PFSK-1 (cell line): ENCODE data around the gene PTPRM.

Source experiments
- POLR2AphosphoS5 ChIP-seq: IDR thresholded peaks from 2 replicates; pipeline ENCODE4 v1.6.1; 2012; ENCODE audit warnings: low read depth, mild to moderate bottlenecking, control low read depth, low read length, moderate library complexity
- TF ChIP-seq, protein P1 (sequence below), 2 experiments: IDR thresholded peaks; 2 replicates each; pipeline versions ENCODE4 v1.6.1 to v1.8.0; 2011 to 2012; ENCODE audit warnings: low read depth in 2 of 2, low read length in 2 of 2, control low read depth in 1 of 2, inconsistent platforms in 1 of 2, mild to moderate bottlenecking in 1 of 2, moderate library complexity in 1 of 2; ENCODE audit not compliant: insufficient read depth in 1 of 2

DNA sequence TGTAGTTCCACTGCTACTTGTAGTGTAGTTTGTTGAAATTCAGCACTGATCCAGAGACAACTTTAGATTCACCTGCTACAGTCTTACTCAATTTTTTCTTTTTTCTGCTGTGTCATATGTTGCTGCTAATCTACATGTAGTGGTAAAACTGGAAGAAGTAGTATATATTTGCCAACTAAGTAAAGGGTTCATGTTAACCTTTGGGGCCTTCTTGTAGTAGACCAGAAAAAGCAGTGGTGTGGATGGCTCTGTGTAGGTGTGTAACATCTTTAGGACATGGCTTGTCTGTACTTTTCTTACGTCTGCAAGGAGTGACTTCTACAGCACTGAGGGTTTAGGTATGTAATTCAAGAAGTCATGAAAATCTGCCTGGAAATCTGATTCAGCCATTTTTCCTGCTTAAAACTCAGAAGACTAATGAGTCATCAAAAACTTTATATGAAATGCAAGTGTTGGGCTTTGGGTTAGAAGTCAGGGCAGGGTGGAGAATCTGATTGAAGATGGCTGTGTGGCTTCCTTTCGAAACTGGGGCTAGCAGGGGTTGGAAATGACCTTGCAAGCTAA lies 8.4 kb downstream of the PTPRM start:
- TF ChIP-seq, protein P1, sequence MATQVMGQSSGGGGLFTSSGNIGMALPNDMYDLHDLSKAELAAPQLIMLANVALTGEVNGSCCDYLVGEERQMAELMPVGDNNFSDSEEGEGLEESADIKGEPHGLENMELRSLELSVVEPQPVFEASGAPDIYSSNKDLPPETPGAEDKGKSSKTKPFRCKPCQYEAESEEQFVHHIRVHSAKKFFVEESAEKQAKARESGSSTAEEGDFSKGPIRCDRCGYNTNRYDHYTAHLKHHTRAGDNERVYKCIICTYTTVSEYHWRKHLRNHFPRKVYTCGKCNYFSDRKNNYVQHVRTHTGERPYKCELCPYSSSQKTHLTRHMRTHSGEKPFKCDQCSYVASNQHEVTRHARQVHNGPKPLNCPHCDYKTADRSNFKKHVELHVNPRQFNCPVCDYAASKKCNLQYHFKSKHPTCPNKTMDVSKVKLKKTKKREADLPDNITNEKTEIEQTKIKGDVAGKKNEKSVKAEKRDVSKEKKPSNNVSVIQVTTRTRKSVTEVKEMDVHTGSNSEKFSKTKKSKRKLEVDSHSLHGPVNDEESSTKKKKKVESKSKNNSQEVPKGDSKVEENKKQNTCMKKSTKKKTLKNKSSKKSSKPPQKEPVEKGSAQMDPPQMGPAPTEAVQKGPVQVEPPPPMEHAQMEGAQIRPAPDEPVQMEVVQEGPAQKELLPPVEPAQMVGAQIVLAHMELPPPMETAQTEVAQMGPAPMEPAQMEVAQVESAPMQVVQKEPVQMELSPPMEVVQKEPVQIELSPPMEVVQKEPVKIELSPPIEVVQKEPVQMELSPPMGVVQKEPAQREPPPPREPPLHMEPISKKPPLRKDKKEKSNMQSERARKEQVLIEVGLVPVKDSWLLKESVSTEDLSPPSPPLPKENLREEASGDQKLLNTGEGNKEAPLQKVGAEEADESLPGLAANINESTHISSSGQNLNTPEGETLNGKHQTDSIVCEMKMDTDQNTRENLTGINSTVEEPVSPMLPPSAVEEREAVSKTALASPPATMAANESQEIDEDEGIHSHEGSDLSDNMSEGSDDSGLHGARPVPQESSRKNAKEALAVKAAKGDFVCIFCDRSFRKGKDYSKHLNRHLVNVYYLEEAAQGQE (IDR thresholded peaks at IDR 0.05; ENCODE audit: insufficient read depth in 1 of 2, low read depth in 2 of 2, low read length in 2 of 2), result no peak
- no peak for TF ChIP-seq POLR2AphosphoS5
